Pancreas (tissue), 10 donors: ENCODE measurements around the gene RFC5. TPM values are rescaled to one million over a fixed set of nuclear protein-coding genes. Genes with fewer than 3 reads are reported as not detected.
"Not testable (repeated sequence)": the region's sequence is repeated elsewhere in the genome, so short reads cannot be mapped to it uniquely, and the experiment has no call there.

Source experiments
- ATAC-seq, 4 donors: fragments of 200-7000 bp; cut with Tn5 transposase; one replicate each; pipeline versions ENCODE4 v1.8.0 to v1.9.1; 2020; ENCODE audit warnings: mild to moderate bottlenecking in 4 of 4, moderate library complexity in 4 of 4
- DNase-seq, 6 donors: peaks; one replicate each; pipeline ENCODE4 v3.0.0-alpha.2; 2020
- FAIRE-seq: peaks from 2 replicates; lab custom pipeline; 2012; peaks lifted over from hg19 to GRCh38; lab: Jason Lieb, UNC
- H3K27ac ChIP-seq, 4 donors: fragments of 200-600 bp; sonication (generic); 1 replicate in 3 of 4; 2 replicates in 1 of 4; pipeline versions ENCODE4 v1.5.0 to v1.8.0; 2020
- H3K27me3 ChIP-seq, 4 donors: fragments of 200-600 bp; one replicate each; pipeline ENCODE4 v1.8.0; 2021
- H3K36me3 ChIP-seq, 3 donors: fragments of 200-600 bp; sonication (generic) in 1 of 3; one replicate each; pipeline versions ENCODE4 v1.5.0 to v1.8.0; 2020 to 2021
- H3K4me1 ChIP-seq, 3 donors: fragments of 200-600 bp; one replicate each; pipeline ENCODE4 v1.8.0; 2021
- H3K4me3 ChIP-seq, 4 donors: fragments of 200-600 bp; sonication (generic) in 2 of 4; one replicate each; pipeline versions ENCODE4 v1.5.0 to v1.8.0; 2020 to 2021
- H3K9me3 ChIP-seq, 4 donors: fragments of 200-600 bp; one replicate each; pipeline ENCODE4 v1.8.0; 2021
- WGBS, 2 donors: extraction: QIAGEN DNeasy Blood & Tissue Kit; methylation state at CpG; one replicate each; pipeline ENCODE4 v1.1.7; 2013; 5-methylcytosine and 5-hydroxymethylcytosine counted together
- intact Hi-C, 3 donors: fragments of 100-400 bp; cut with DNase I; formaldehyde crosslinking; loops; one replicate each; pipeline versions ENCODE4 v1.11.1 to v1.14.2; 2022
- polyA plus RNA-seq, 2 donors: library from polyadenylated mRNA; stranded (reverse); fragments of 200-250 nt; gene quantifications; one replicate each; pipeline ENCODE4 v1.2.3, GENCODE V29; 2013
- total RNA-seq, 6 donors: library from RNA; stranded (reverse); fragmentation: NEBNext Ultra II Directional in 4 of 6; extraction: Animal tissue kit (Norgen Biotek cat#: 25700) in 4 of 6; gene quantifications; one replicate each; pipeline versions ENCODE4 v1.2.1 to v1.2.4, GENCODE V29; 2021 to 2023
- TF ChIP-seq, protein P1 (sequence below), 4 donors: fragments of 200-600 bp; sonication (generic) in 3 of 4; IDR thresholded peaks; one replicate each; pipeline versions ENCODE4 v1.5.0 to v1.8.0; 2021; ENCODE audit warnings: antibody characterized with exemption in 4 of 4
- donor health status: healthy with polysubstance abuse.
- donor health status: DM: no; HTN: no; CAD: no; lungs with moderate emphysema.
- donor health status: DM: no; HTN: no; CAD: no.
- donor health status: control.
- donor health status: control.
- donor health status: Bipolar disorder and iron deficiency.
- donor health status: DM: yes; HTN: yes; CAD: no.
- donor health status: DM: no; HTN: no; CAD: no.
- donor health status: DM: no; HTN: no; CAD: no.
- donor health status: DM: yes; HTN: yes; CAD: no.

RFC5 gene
- total and polyA plus RNA-seq, 8 donors: 4.0 to 8.8 (median 5.1) TPM

DNA sequence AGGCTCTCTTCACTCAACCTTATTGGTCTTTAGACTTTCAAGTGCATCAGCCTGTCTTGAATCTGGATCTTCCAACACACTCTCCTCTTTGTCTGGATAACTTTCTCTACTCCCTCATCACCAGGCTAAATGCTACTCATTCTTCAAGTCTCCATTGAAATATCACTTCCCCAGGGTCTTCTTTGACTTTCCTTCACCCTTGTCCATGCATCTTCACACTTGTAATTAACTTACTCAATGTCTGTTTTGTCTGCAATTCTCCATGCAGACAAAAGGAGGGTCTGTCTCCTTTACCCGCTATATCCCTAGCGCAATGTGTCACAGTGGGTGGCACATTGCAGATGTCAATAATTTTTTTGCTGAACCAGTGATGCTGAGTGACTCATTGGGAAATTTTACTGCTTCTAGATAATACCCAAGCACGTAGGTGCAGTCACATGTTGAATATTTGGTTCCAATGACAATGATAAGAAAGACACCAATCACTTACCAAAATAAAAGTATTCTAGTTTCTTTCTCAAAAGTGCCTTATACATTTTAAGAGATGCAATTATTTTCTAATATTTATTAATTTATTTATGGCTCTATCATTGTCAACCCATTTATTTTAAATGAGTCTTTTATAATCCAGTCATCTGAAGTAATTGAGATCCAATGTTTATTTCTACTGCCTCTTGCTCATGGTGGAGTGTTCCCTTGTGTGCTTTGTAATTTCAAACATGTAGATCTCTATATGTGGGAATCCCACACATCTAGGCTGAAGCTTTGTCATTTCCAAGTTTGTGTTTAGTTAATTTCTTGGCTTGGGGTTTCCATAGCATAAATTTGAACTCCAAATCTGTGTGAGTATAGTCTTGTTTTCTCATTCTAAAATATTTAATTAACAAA, 21.7 kb upstream of the RFC5 start:
- H3K4me1 ChIP-seq: no peaks in the 10 kb centered on the region
- no peaks in the 10 kb centered on the region for H3K9me3 ChIP-seq
- ATAC-seq: no peak
- no peaks in the 10 kb centered on the region for H3K36me3 ChIP-seq
- WGBS, 2 donors: 75 to 82% methylated on average over 3 of the region's 3 CpGs
- TF ChIP-seq, protein P1, sequence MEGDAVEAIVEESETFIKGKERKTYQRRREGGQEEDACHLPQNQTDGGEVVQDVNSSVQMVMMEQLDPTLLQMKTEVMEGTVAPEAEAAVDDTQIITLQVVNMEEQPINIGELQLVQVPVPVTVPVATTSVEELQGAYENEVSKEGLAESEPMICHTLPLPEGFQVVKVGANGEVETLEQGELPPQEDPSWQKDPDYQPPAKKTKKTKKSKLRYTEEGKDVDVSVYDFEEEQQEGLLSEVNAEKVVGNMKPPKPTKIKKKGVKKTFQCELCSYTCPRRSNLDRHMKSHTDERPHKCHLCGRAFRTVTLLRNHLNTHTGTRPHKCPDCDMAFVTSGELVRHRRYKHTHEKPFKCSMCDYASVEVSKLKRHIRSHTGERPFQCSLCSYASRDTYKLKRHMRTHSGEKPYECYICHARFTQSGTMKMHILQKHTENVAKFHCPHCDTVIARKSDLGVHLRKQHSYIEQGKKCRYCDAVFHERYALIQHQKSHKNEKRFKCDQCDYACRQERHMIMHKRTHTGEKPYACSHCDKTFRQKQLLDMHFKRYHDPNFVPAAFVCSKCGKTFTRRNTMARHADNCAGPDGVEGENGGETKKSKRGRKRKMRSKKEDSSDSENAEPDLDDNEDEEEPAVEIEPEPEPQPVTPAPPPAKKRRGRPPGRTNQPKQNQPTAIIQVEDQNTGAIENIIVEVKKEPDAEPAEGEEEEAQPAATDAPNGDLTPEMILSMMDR (IDR thresholded peaks at IDR 0.05): no peak
- H3K27ac ChIP-seq: no peak overlapping the region
- H3K4me3 ChIP-seq: no peak overlapping the region
- no peaks in the 10 kb centered on the region for H3K27me3 ChIP-seq
- no peak for DNase-seq
- FAIRE-seq: no peak
- intact Hi-C loops: no loop called here

DNA sequence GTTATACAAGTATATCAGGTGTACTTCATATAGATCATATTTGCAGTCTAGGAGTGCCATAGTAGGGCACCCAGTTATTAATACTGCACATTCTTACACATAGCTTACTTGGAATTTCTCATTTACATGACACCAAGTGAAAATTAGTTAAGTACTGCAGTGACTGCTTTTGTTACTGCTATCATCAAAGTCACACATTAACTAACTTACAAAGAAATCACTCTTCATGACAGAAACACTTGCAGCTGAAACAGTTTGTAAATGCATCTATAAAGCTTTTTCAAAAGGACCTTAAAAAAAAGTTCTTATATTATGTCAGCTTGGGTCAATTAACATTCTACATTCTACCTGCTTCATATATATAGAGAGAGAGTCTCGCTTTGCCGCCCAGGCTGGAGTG, 17.8 kb upstream of the RFC5 start:
- DNase-seq: no peak
- no peak overlapping the region for H3K27ac ChIP-seq
- ATAC-seq: no peak
- no peak overlapping the region for H3K4me3 ChIP-seq
- no peak for FAIRE-seq
- no peaks in the 10 kb centered on the region for H3K9me3 ChIP-seq
- no peaks in the 10 kb centered on the region for H3K27me3 ChIP-seq
- intact Hi-C loops: no loop called here
- TF ChIP-seq, protein P1 (IDR thresholded peaks at IDR 0.05): no peak
- 67 to 69% methylated on average over 2 of the region's 2 CpGs for WGBS, 2 donors
- no peaks in the 10 kb centered on the region for H3K4me1 ChIP-seq
- no peaks in the 10 kb centered on the region for H3K36me3 ChIP-seq

DNA sequence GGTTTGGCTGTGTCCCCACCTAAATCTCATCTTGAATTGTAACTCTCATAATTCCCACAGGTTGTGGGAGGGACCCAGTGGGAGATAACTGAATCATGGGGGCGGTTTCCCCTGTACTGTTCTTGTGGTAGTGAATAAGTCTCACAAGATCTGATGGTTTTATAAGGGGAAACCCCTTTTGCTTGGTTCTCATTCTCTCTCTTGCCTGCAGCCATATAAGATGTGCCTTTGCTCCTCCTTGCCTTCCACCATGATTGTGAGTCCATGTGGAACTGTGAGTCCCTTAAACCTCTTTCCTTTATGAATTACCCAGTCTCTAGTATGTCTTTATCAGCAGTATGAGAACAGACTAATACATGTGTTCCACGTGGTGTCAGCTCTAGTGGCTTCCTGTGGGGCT, 16.7 kb upstream of the RFC5 start:
- H3K27ac ChIP-seq, DNase-seq, intact Hi-C loops, H3K9me3 ChIP-seq, H3K4me1 ChIP-seq, ATAC-seq, H3K36me3 ChIP-seq, H3K4me3 ChIP-seq, FAIRE-seq, H3K27me3 ChIP-seq: not testable (repeated sequence)
- WGBS, 2 donors: 74 to 80% methylated on average over 2 of the region's 2 CpGs

DNA sequence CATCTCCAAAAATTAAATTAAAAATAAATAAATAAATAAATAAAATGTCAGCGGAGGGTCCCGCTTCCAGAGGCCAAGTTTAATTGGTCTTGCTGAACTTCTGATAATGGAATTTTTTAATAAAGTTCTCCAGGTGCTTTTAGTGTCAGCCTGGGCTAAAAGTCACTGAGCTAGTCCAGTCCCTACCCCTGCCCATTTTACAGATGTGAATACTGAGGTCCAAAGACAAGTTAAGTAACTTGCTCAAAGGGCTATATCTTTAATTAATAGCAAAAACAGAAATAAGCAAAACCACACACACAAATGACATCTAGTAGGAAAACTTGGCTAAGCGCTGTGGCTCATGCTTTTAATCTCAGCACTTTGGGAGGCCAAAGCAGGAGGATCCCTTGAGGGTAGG, 5.6 kb upstream of the RFC5 start:
- intact Hi-C loops: no loop called here
- H3K27ac ChIP-seq: no peak overlapping the region
- H3K36me3 ChIP-seq: no peaks in the 10 kb centered on the region
- ATAC-seq (no peak), FAIRE-seq (no peak), DNase-seq (no peak)
- no peaks in the 10 kb centered on the region for H3K27me3 ChIP-seq
- no peaks in the 10 kb centered on the region for H3K9me3 ChIP-seq
- TF ChIP-seq, protein P1 (IDR thresholded peaks at IDR 0.05): no peak
- H3K4me3 ChIP-seq: no peak overlapping the region
- no peaks in the 10 kb centered on the region for H3K4me1 ChIP-seq
- WGBS, 2 donors: 98 to 99% methylated on average over 3 of the region's 3 CpGs

DNA sequence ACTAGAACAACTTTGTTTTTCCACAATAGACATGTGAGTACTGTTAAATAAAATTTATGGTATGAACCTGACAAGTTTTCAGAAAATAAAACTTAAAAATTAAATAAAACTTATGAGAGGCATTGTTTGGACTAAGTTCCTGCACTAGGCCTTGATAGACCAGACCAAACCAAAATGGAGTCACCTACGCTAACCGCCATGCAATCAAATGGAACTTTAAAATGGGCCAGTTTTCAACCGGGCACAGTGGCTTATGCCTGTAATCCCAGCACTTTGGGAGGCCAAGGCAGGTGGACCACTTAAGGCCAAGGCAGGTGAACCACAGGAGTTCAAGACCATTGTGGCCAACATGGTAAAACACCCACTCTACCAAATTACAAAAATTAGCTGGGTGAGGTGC, 5.1 kb upstream of the RFC5 start:
- no peaks in the 10 kb centered on the region for H3K27me3 ChIP-seq
- no peaks in the 10 kb centered on the region for H3K4me1 ChIP-seq
- H3K36me3 ChIP-seq: no peaks in the 10 kb centered on the region
- FAIRE-seq: no peak
- 96 to 100% methylated on average over 3 of the region's 3 CpGs for WGBS, 2 donors
- no peak overlapping the region for H3K27ac ChIP-seq
- H3K4me3 ChIP-seq: no peak overlapping the region
- intact Hi-C loops: no loop called here
- no peak for DNase-seq
- TF ChIP-seq, protein P1 (IDR thresholded peaks at IDR 0.05): no peak
- H3K9me3 ChIP-seq: no peaks in the 10 kb centered on the region
- no peak for ATAC-seq
